ENCODE measurements around the gene SPATA16.

DNA sequence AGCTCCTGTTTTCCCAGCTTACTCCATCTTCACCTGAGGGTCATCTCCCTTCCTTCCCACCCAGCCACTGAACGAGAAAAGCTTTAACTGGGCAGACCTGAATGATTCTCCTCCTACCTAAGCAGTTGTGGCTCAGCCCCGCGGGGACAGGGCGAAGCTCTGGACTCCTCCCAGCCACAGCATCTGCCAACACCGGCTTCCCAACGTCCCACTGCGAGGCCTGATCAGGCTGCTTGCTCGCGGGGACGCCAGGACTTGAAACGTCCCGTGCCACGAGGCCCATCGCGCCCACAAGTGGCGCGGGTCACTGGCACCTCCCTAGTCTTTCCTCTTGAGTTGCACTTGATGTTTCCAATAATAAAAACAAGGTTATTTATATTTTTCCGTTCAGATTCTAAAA, at the start of gene SPATA16:
- no peak for TF ChIP-seq ZFP30 (CRISPR knock-in tag; IDR thresholded peaks at IDR 0.05)
- TF ChIP-seq, protein P1, sequence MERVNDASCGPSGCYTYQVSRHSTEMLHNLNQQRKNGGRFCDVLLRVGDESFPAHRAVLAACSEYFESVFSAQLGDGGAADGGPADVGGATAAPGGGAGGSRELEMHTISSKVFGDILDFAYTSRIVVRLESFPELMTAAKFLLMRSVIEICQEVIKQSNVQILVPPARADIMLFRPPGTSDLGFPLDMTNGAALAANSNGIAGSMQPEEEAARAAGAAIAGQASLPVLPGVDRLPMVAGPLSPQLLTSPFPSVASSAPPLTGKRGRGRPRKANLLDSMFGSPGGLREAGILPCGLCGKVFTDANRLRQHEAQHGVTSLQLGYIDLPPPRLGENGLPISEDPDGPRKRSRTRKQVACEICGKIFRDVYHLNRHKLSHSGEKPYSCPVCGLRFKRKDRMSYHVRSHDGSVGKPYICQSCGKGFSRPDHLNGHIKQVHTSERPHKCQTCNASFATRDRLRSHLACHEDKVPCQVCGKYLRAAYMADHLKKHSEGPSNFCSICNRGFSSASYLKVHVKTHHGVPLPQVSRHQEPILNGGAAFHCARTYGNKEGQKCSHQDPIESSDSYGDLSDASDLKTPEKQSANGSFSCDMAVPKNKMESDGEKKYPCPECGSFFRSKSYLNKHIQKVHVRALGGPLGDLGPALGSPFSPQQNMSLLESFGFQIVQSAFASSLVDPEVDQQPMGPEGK (CRISPR knock-in tag; IDR thresholded peaks at IDR 0.05; ENCODE audit: borderline replicate concordance), result no peak
- TF ChIP-seq, protein P2, sequence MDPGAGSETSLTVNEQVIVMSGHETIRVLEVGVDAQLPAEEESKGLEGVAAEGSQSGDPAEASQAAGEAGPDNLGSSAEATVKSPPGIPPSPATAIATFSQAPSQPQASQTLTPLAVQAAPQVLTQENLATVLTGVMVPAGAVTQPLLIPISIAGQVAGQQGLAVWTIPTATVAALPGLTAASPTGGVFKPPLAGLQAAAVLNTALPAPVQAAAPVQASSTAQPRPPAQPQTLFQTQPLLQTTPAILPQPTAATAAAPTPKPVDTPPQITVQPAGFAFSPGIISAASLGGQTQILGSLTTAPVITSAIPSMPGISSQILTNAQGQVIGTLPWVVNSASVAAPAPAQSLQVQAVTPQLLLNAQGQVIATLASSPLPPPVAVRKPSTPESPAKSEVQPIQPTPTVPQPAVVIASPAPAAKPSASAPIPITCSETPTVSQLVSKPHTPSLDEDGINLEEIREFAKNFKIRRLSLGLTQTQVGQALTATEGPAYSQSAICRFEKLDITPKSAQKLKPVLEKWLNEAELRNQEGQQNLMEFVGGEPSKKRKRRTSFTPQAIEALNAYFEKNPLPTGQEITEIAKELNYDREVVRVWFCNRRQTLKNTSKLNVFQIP (CRISPR knock-in tag; IDR thresholded peaks at IDR 0.05; ENCODE audit: borderline replicate concordance, low read depth), result no peak
- TF ChIP-seq, protein P3, sequence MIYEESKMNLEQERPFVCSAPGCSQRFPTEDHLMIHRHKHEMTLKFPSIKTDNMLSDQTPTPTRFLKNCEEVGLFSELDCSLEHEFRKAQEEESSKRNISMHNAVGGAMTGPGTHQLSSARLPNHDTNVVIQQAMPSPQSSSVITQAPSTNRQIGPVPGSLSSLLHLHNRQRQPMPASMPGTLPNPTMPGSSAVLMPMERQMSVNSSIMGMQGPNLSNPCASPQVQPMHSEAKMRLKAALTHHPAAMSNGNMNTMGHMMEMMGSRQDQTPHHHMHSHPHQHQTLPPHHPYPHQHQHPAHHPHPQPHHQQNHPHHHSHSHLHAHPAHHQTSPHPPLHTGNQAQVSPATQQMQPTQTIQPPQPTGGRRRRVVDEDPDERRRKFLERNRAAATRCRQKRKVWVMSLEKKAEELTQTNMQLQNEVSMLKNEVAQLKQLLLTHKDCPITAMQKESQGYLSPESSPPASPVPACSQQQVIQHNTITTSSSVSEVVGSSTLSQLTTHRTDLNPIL (CRISPR knock-in tag; IDR thresholded peaks at IDR 0.05; ENCODE audit: low read depth), result no peak
- no peak for TF ChIP-seq ZNF565 (CRISPR knock-in tag; conservative IDR thresholded peaks at IDR 0.05; ENCODE audit: low read depth)
- no peak for TF ChIP-seq RARB (CRISPR knock-in tag; IDR thresholded peaks at IDR 0.05)
- no peak for TF ChIP-seq PPARA (CRISPR knock-in tag; IDR thresholded peaks at IDR 0.05; ENCODE audit: borderline replicate concordance)
- no peak for TF ChIP-seq TCF4 (CRISPR knock-in tag; IDR thresholded peaks at IDR 0.05; ENCODE audit: borderline replicate concordance)
- TF ChIP-seq ZFP3 (CRISPR knock-in tag; IDR thresholded peaks at IDR 0.05), result no peak
- no peak for TF ChIP-seq ZNF8 (CRISPR knock-in tag; IDR thresholded peaks at IDR 0.05)
- no peak for TF ChIP-seq TOX (CRISPR knock-in tag; IDR thresholded peaks at IDR 0.05; ENCODE audit: borderline replicate concordance)

Data from SK-N-SH treated with all-trans-retinoic acid at 6 μM for 48 hours (cell line).